ENCODE measurements around the gene SPNS2. TPM values are rescaled to one million over a fixed set of nuclear protein-coding genes. Genes with fewer than 3 reads are reported as not detected.

The SPNS2 gene
- total RNA-seq, 1 donor from 2014 or later = 0.38 TPM

DNA sequence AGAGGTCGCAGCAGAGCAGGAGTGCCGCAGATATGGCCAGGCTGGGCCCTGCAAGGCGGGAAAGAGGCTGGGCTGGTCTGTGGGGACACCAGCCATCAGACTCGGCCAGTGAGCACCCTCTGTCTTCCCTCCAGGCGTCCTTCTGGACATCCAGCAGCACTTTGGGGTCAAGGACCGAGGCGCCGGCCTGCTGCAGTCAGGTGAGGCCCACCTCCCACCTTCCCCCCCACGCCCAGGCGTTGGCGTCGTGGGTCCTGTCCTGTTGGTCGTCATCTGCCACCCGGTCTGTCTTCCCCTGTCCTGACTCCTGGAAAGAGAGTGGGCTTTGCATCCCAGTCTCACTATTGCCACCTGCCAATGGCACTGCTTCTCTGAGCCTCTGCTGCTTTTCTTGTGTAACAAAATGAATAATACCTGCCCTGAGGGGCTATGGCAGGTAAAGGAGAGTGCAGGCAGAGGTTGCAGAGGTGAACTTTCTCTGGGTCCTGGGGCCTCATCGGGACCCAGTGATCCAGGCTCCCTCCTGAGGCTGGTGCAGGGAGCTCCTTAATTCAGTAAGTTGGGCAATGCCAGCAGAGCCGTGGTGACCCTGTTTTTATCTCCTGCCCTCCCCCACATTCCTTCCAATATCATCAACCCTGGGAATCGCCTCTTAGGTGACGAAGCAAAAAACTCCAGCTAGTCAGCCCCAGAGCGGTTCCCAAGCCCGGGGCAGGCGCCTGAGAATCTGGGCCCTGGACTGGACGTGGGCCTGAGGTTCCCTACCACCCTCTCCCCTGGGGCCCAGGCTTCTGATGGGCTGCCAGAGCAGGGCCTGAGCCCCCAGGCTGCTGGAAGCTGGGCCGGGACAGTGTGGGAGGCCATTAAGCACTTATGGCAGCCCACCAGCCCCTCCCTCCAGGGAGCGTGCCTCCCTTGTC lies 14.7 kb downstream of the SPNS2 start:
- ATAC-seq (ENCODE audit: low read depth) = no peak
- CTCF ChIA-PET = no interaction called here

DNA sequence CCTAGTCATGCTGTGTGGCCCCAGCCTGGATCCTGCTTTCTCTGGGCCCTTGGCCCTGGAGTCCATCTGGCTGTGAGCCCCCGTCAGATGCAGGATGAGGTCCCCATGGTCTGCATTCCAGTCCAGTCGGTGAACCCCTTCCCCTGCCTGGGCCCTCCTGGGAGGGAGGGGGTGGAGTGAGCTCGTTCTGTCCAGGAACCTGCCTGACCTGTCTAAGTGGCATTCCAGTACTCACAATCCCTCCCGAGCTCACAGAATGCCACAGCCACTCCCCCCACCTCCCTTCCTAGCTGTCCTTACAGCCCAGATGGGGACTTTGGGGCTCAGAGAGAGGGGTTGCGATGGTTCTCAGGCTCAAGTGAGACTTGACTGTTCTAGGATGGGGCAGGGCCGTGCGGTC lies 15.5 kb downstream of the SPNS2 start:
- H3K27ac Mint-ChIP-seq = no peak overlapping the region
- DNase-seq (no peak), ATAC-seq (ENCODE audit: low read depth) (no peak)
- intact Hi-C loops (cut with micrococcal nuclease) = no loop called here
- CTCF ChIA-PET = no interaction called here
- no peak for TF ChIP-seq CTCF (IDR thresholded peaks at IDR 0.05)
- H3K36me3 Mint-ChIP-seq (ENCODE audit: low read depth) = no peaks in the 10 kb centered on the region
- peaks cover 17% of the 10 kb centered on the region for H3K27me3 Mint-ChIP-seq
- peaks cover 2% of the 10 kb centered on the region for H3K4me1 Mint-ChIP-seq
- no peak overlapping the region for H3K4me3 Mint-ChIP-seq
- H3K9me3 Mint-ChIP-seq = no peaks in the 10 kb centered on the region
- POLR2A ChIA-PET = no interaction called here

More for the DNA sequence above, 14.7 kb downstream of the SPNS2 start:
- no peak overlapping the region for H3K4me3 Mint-ChIP-seq
- no peak for TF ChIP-seq CTCF (IDR thresholded peaks at IDR 0.05)
- POLR2A ChIA-PET = interaction anchor here (0.6 kb wide), 1 partner anchor 208 kb away, joined by 6 read pairs; no protein-coding TSS in a partner anchor
- intact Hi-C loops (cut with micrococcal nuclease) = no loop called here
- H3K27me3 Mint-ChIP-seq = peaks cover 26% of the 10 kb centered on the region
- DNase-seq = no peak
- no peaks in the 10 kb centered on the region for H3K36me3 Mint-ChIP-seq (ENCODE audit: low read depth)
- H3K4me1 Mint-ChIP-seq = peaks cover 2% of the 10 kb centered on the region
- H3K9me3 Mint-ChIP-seq = no peaks in the 10 kb centered on the region
- H3K27ac Mint-ChIP-seq = no peak overlapping the region

- Mint-ChIP-seq H3K36me3 (ENCODE audit: low read depth) (no peaks in the 10 kb centered on the region), H3K27ac (no peak overlapping the region), H3K9me3 (no peaks in the 10 kb centered on the region), H3K27me3 (peaks cover 12% of the 10 kb centered on the region), H3K4me1 (no peaks in the 10 kb centered on the region), H3K4me3 (no peak overlapping the region)
- ChIA-PET POLR2A (no interaction called here), CTCF (no interaction called here)
- no peak for TF ChIP-seq CTCF (IDR thresholded peaks at IDR 0.05)
- DNase-seq = no peak
- ATAC-seq (ENCODE audit: low read depth) = no peak
- intact Hi-C loops (cut with micrococcal nuclease) = no loop called here
These were observed 16.1 kb downstream of the SPNS2 start for GRCh38 chr17:4514779-4515178.

DNA sequence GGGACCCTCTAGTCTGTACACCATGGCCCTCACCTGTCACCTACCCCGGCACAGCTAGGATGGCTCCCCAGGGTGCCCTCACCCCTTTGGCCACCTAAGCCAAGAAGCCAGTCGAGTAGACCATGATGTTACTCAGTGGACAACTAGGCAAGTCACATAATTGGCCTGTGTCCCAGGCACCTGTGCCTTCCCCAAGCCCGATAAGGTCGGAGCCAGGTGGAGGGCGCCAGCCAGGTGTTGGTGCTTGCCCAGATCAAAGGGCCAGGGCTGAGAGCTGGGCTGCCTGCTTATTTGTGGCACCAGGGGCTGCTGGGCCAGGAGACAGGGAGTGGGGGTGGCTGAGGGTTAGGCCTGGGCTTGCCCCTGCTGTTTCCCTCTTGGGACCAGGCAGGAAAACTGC lies 16.8 kb downstream of the SPNS2 start:
- ChIA-PET CTCF (no interaction called here), POLR2A (no interaction called here)
- Mint-ChIP-seq H3K9me3 (no peaks in the 10 kb centered on the region), H3K27me3 (peaks cover 6% of the 10 kb centered on the region), H3K4me3 (no peak overlapping the region), H3K27ac (no peak overlapping the region), H3K4me1 (no peaks in the 10 kb centered on the region), H3K36me3 (ENCODE audit: low read depth) (no peaks in the 10 kb centered on the region)
- no peak for TF ChIP-seq CTCF (IDR thresholded peaks at IDR 0.05)
- DNase-seq (no peak), ATAC-seq (ENCODE audit: low read depth) (no peak)
- intact Hi-C loops (cut with micrococcal nuclease) = no loop called here

DNA sequence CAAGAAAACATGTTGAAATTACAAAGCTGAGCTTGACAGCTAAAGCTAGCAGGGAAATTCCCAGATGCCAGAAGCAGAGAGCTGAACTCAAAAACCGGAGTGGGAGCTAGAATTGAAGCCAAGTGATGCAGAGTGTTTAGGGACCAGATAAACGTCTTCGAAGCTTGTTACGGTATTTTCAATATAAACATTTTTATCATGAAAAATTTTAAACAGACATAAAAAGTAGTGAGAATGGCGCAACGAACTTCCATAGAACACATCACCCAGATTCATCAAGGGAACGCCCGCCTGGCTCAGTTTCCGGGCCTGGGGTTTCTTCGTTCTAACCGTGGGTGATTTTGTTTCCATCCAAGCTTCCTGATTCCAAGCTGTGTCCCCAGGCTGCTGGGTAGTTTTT lies 18.1 kb downstream of the SPNS2 start:
- intact Hi-C loops (cut with micrococcal nuclease) = no loop called here
- ChIA-PET POLR2A (interaction anchor here (0.7 kb wide), 1 partner anchor 1705 kb away, joined by 7 read pairs; no protein-coding TSS in a partner anchor), CTCF (no interaction called here)
- Mint-ChIP-seq H3K9me3 (no peaks in the 10 kb centered on the region), H3K36me3 (ENCODE audit: low read depth) (no peaks in the 10 kb centered on the region), H3K27ac (no peak overlapping the region), H3K4me3 (no peak overlapping the region), H3K4me1 (no peaks in the 10 kb centered on the region), H3K27me3 (no peaks in the 10 kb centered on the region)
- TF ChIP-seq CTCF (IDR thresholded peaks at IDR 0.05) = no peak
- ATAC-seq (ENCODE audit: low read depth) (no peak), DNase-seq (no peak)
